Osteoblast (primary cell): ENCODE data around the gene PMAIP1. TPM values are rescaled to one million over a fixed set of nuclear protein-coding genes. Genes with fewer than 3 reads are reported as not detected.

Experiments used
- total RNA-seq: library from RNA; depleted of rRNA; stranded (reverse); fragments of >200 nt; gene quantifications from 2 replicates; pipeline ENCODE4 v1.2.3, GENCODE V29; 2012

The PMAIP1 gene
- total RNA-seq, 1 donor: 4.0 TPM

Other genes starting within 250 kb of the PMAIP1 start
- gene CCBE1, start 202.6 kb upstream of the PMAIP1 start, total RNA-seq: 51.4 and 53.0 TPM in 2 replicates